Measurements from ENCODE around the gene MAP7.
A peak's percentile ranks its signal among the peaks of the same experiment; 100 is the strongest.

MAP7 gene

GRCh38 chr6:136527831-136528230 lies 22.4 kb downstream of the MAP7 start:
- no peak for DNase-seq

- DNase-seq: no peak
Measured at GRCh38 chr6:136526937-136527336, 23.3 kb downstream of the MAP7 start.

GRCh38 chr6:136526196-136526930 lies 23.9 kb downstream of the MAP7 start:
- no peak for DNase-seq

GRCh38 chr6:136525586-136526195 lies 24.5 kb downstream of the MAP7 start:
- DNase-seq: no peak

GRCh38 chr6:136524936-136525413 lies 25.2 kb downstream of the MAP7 start:
- no peak for DNase-seq

GRCh38 chr6:136524339-136524935 lies 25.8 kb downstream of the MAP7 start:
- no peak for DNase-seq

- DNase-seq: no peak
Measured at GRCh38 chr6:136523196-136523595, 27.0 kb downstream of the MAP7 start.

GRCh38 chr6:136522636-136523035 lies 27.6 kb downstream of the MAP7 start:
- no peak for DNase-seq

- DNase-seq: no peak
Measured at GRCh38 chr6:136521911-136522310, 28.3 kb downstream of the MAP7 start.

- no peak for DNase-seq
Measured at GRCh38 chr6:136521427-136521826, 28.8 kb downstream of the MAP7 start.

- no peak for DNase-seq
Measured at GRCh38 chr6:136520517-136520916, 29.7 kb downstream of the MAP7 start.

GRCh38 chr6:136517582-136517981 lies 32.6 kb downstream of the MAP7 start:
- no peak for DNase-seq

- DNase-seq: no peak
Measured at GRCh38 chr6:136517002-136517401, 33.2 kb downstream of the MAP7 start.

GRCh38 chr6:136514591-136514990 lies 35.6 kb downstream of the MAP7 start:
- DNase-seq: no peak

GRCh38 chr6:136511926-136512325 lies 38.3 kb downstream of the MAP7 start:
- no peak for DNase-seq

GRCh38 chr6:136511397-136511796 lies 38.8 kb downstream of the MAP7 start:
- no peak for DNase-seq

GRCh38 chr6:136510782-136511181 lies 39.4 kb downstream of the MAP7 start:
- no peak for DNase-seq

GRCh38 chr6:136510299-136510698 lies 39.9 kb downstream of the MAP7 start:
- DNase-seq: no peak

GRCh38 chr6:136508725-136509392 lies 41.4 kb downstream of the MAP7 start:
- no peak for DNase-seq

GRCh38 chr6:136506124-136506799 lies 44.0 kb downstream of the MAP7 start:
- peak; percentile 34 for DNase-seq

GRCh38 chr6:136503303-136504029 lies 46.8 kb downstream of the MAP7 start:
- DNase-seq: peak; percentile 89

GRCh38 chr6:136502786-136503185 lies 47.4 kb downstream of the MAP7 start:
- peak; percentile 56 for DNase-seq
